Loucy (cell line): ENCODE results near the gene INSRR.

Source experiments
- H2AFZ ChIP-seq: fragments of 200-600 bp; sonication (generic); 2 replicates; pipeline ENCODE4 v1.6.0; 2016; ENCODE audit warnings: antibody characterized with exemption, mild to moderate bottlenecking, low read length, moderate library complexity
- H3F3A ChIP-seq: fragments of 200-600 bp; 2 replicates; pipeline ENCODE4 v1.6.0; 2016; ENCODE audit warnings: antibody characterized with exemption, low read depth, mild to moderate bottlenecking
- H3K27me3 ChIP-seq: fragments of 200-600 bp; sonication (generic); 2 replicates; pipeline ENCODE4 v1.6.1; 2014; ENCODE audit warnings: low read length, mild to moderate bottlenecking; ENCODE audit not compliant: insufficient read depth, poor library complexity, severe bottlenecking
- H3K36me3 ChIP-seq: fragments of 200-600 bp; sonication (generic); 2 replicates; pipeline ENCODE4 v1.6.1; 2016; ENCODE audit warnings: low read length; ENCODE audit not compliant: insufficient read depth
- H3K4me1 ChIP-seq: fragments of 200-600 bp; sonication (generic); 2 replicates; pipeline ENCODE4 v1.5.1; 2014; ENCODE audit warnings: low read length, mild to moderate bottlenecking; ENCODE audit not compliant: insufficient read depth, poor library complexity, severe bottlenecking
- H3K4me2 ChIP-seq: fragments of 200-600 bp; sonication (generic); 2 replicates; pipeline ENCODE4 v1.6.0; 2014; ENCODE audit warnings: antibody characterized with exemption, low read length, low read depth, mild to moderate bottlenecking; ENCODE audit not compliant: poor library complexity, severe bottlenecking
- H3K4me3 ChIP-seq: fragments of 200-600 bp; sonication (generic); 2 replicates; pipeline ENCODE4 v1.5.1; 2014; ENCODE audit warnings: low read length, mild to moderate bottlenecking, mixed read lengths; ENCODE audit not compliant: poor library complexity, severe bottlenecking
- H3K79me2 ChIP-seq: fragments of 200-600 bp; sonication (generic); 2 replicates; pipeline ENCODE4 v1.6.1; 2014; ENCODE audit warnings: low read length; ENCODE audit not compliant: insufficient read depth
- H3K9ac ChIP-seq: fragments of 200-600 bp; sonication (generic); 2 replicates; pipeline ENCODE4 v1.6.0; 2014; ENCODE audit warnings: mild to moderate bottlenecking, low read depth, low read length, moderate library complexity; ENCODE audit not compliant: poor library complexity, severe bottlenecking
- H3K9me2 ChIP-seq: fragments of 200-600 bp; sonication (generic); replicated peaks from 2 replicates; pipeline ENCODE4 v1.6.1; 2016; ENCODE audit warnings: low read depth, low read length, mixed read lengths
- H3K9me3 ChIP-seq: fragments of 200-600 bp; sonication (generic); 2 replicates; pipeline ENCODE4 v1.6.1; 2014; ENCODE audit warnings: mild to moderate bottlenecking, antibody characterized with exemption, low read length, low read depth; ENCODE audit not compliant: insufficient read depth
- H4K20me1 ChIP-seq: fragments of 200-600 bp; sonication (generic); 2 replicates; pipeline ENCODE4 v1.6.0; 2014; ENCODE audit warnings: antibody characterized with exemption, low read length, mild to moderate bottlenecking; ENCODE audit not compliant: insufficient read depth, poor library complexity, severe bottlenecking
- CTCF ChIP-seq: fragments of 200-600 bp; sonication (generic); conservative IDR thresholded peaks from 2 replicates; pipeline ENCODE4 v1.5.1; 2014; ENCODE audit warnings: mild to moderate bottlenecking, antibody characterized with exemption, low read length
- EZH2phosphoT487 ChIP-seq: fragments of 200-600 bp; IDR thresholded peaks from 2 replicates; pipeline ENCODE4 v1.6.1; 2018; ENCODE audit warnings: antibody characterized with exemption, mild to moderate bottlenecking, moderate library complexity, borderline replicate concordance

Gene INSRR

GRCh38 chr1:156828400-156829124 lies 30.4 kb downstream of the INSRR start:
- TF ChIP-seq CTCF (no peak), EZH2phosphoT487 (no peak)
- H3K79me2 ChIP-seq = no peaks in the 10 kb centered on the region
- no peak overlapping the region for H3K4me2 ChIP-seq
- no peaks in the 10 kb centered on the region for H3K4me1 ChIP-seq
- no peaks in the 10 kb centered on the region for H3K9me2 ChIP-seq
- H3K9ac ChIP-seq = no peak overlapping the region
- no peaks in the 10 kb centered on the region for H3K27me3 ChIP-seq
- H3F3A ChIP-seq = no peaks in the 10 kb centered on the region
- H3K4me3 ChIP-seq = no peak overlapping the region
- no peak overlapping the region for H2AFZ ChIP-seq
- H3K36me3 ChIP-seq = no peaks in the 10 kb centered on the region
- no peaks in the 10 kb centered on the region for H4K20me1 ChIP-seq
- no peaks in the 10 kb centered on the region for H3K9me3 ChIP-seq

- no peak overlapping the region for H3K9ac ChIP-seq
Measured at GRCh38 chr1:156826630-156827029, 32.3 kb downstream of the INSRR start.

GRCh38 chr1:156823210-156823790 lies 35.6 kb downstream of the INSRR start:
- H3K4me1 ChIP-seq = no peaks in the 10 kb centered on the region
- H2AFZ ChIP-seq = no peak overlapping the region
- H3K9me3 ChIP-seq = no peaks in the 10 kb centered on the region
- no peak overlapping the region for H3K9ac ChIP-seq
- no peaks in the 10 kb centered on the region for H3K9me2 ChIP-seq
- no peaks in the 10 kb centered on the region for H3K27me3 ChIP-seq
- H3K36me3 ChIP-seq = no peaks in the 10 kb centered on the region
- TF ChIP-seq CTCF (no peak), EZH2phosphoT487 (no peak)
- H3K79me2 ChIP-seq = no peaks in the 10 kb centered on the region
- no peaks in the 10 kb centered on the region for H3F3A ChIP-seq
- no peaks in the 10 kb centered on the region for H4K20me1 ChIP-seq
- H3K4me2 ChIP-seq = no peak overlapping the region
- H3K4me3 ChIP-seq = no peak overlapping the region

More at GRCh38 chr1:156826630-156827029, 32.3 kb downstream of the INSRR start:
- H3K9me2 ChIP-seq = no peaks in the 10 kb centered on the region
- no peaks in the 10 kb centered on the region for H3K79me2 ChIP-seq
- H3F3A ChIP-seq = no peaks in the 10 kb centered on the region
- H3K4me2 ChIP-seq = no peak overlapping the region
- TF ChIP-seq EZH2phosphoT487 (no peak), CTCF (no peak)
- H3K27me3 ChIP-seq = no peaks in the 10 kb centered on the region
- no peaks in the 10 kb centered on the region for H3K4me1 ChIP-seq
- no peaks in the 10 kb centered on the region for H4K20me1 ChIP-seq
- H3K9me3 ChIP-seq = no peaks in the 10 kb centered on the region
- no peak overlapping the region for H2AFZ ChIP-seq
- no peaks in the 10 kb centered on the region for H3K36me3 ChIP-seq
- no peak overlapping the region for H3K4me3 ChIP-seq
